Measurements from ENCODE around the gene LEP. TPM values are rescaled to one million over a fixed set of nuclear protein-coding genes. Genes with fewer than 3 reads are reported as not detected.

The LEP gene
- total and polyA plus RNA-seq, 4 donors = 0.02 TPM; not detected in 3

- H3K27ac ChIP-seq (ENCODE audit: low read depth in 1 of 2, low read length in 2 of 2) = no peak overlapping the region
- H3K36me3 ChIP-seq (ENCODE audit: control insufficient read depth in 4 of 4, insufficient read depth in 3 of 4, low read depth in 1 of 4, low read length in 3 of 4) = no peaks in the 10 kb centered on the region
- TF ChIP-seq SP1 (IDR thresholded peaks at IDR 0.05) (no peak), RAD21 (IDR thresholded peaks at IDR 0.05) (peak; percentile 100), CTCF (IDR thresholded peaks at IDR 0.05; ENCODE audit: low read depth, low read length, missing input control) (peak; percentile 99)
- 36% methylated on average over 28 of the region's 28 CpGs for WGBS
- H3K4me1 ChIP-seq (ENCODE audit: control insufficient read depth in 4 of 4, insufficient read depth in 4 of 4, low read length in 3 of 4) = no peaks in the 10 kb centered on the region
- H3K4me3 ChIP-seq (ENCODE audit: low read depth in 1 of 3, low read length in 3 of 3) = no peak overlapping the region
- H3K27me3 ChIP-seq (ENCODE audit: control insufficient read depth in 4 of 4, insufficient read depth in 4 of 4, low read length in 3 of 4) = no peaks in the 10 kb centered on the region
- H3K9ac ChIP-seq (ENCODE audit: low read depth in 1 of 2, low read length in 2 of 2) = no peak overlapping the region
- peak; percentile 64 for DNase-seq (ENCODE audit: low spot score)
- H3K9me3 ChIP-seq (ENCODE audit: control insufficient read depth in 4 of 4, low read length in 3 of 4) = no peaks in the 10 kb centered on the region
Measured at GRCh38 chr7:128209229-128210035, 31.6 kb upstream of the LEP start.

GRCh38 chr7:128210036-128210347 lies 31.1 kb upstream of the LEP start:
- WGBS = 40% methylated on average over 3 of the region's 3 CpGs
- TF ChIP-seq SP1 (IDR thresholded peaks at IDR 0.05) (no peak), FOXA1 (IDR thresholded peaks at IDR 0.05) (no peak), CTCF (IDR thresholded peaks at IDR 0.05; ENCODE audit: low read depth, low read length, missing input control) (no peak), YY1 (IDR thresholded peaks at IDR 0.05) (no peak), TAF1 (conservative IDR thresholded peaks at IDR 0.05) (no peak), RXRA (IDR thresholded peaks at IDR 0.05) (no peak)
- Histone ChIP-seq H3K27ac (ENCODE audit: low read depth in 1 of 2, low read length in 2 of 2) (no peak overlapping the region), H3K4me1 (ENCODE audit: control insufficient read depth in 4 of 4, insufficient read depth in 4 of 4, low read length in 3 of 4) (no peaks in the 10 kb centered on the region), H3K27me3 (ENCODE audit: control insufficient read depth in 4 of 4, insufficient read depth in 4 of 4, low read length in 3 of 4) (no peaks in the 10 kb centered on the region), H3K9me3 (ENCODE audit: control insufficient read depth in 4 of 4, low read length in 3 of 4) (no peaks in the 10 kb centered on the region), H3K36me3 (ENCODE audit: control insufficient read depth in 4 of 4, insufficient read depth in 3 of 4, low read depth in 1 of 4, low read length in 3 of 4) (no peaks in the 10 kb centered on the region), H3K9ac (ENCODE audit: low read depth in 1 of 2, low read length in 2 of 2) (no peak overlapping the region), H3K4me3 (ENCODE audit: low read depth in 1 of 3, low read length in 3 of 3) (no peak overlapping the region)
- DNase-seq (ENCODE audit: low spot score) = no peak

GRCh38 chr7:128210590-128211570 lies 30.2 kb upstream of the LEP start:
- DNase-seq (ENCODE audit: low spot score) = no peak
- 73% methylated on average over 19 of the region's 19 CpGs for WGBS
- Histone ChIP-seq H3K4me3 (ENCODE audit: low read depth in 1 of 3, low read length in 3 of 3) (no peak overlapping the region), H3K36me3 (ENCODE audit: control insufficient read depth in 4 of 4, insufficient read depth in 3 of 4, low read depth in 1 of 4, low read length in 3 of 4) (no peaks in the 10 kb centered on the region), H3K9ac (ENCODE audit: low read depth in 1 of 2, low read length in 2 of 2) (no peak overlapping the region), H3K9me3 (ENCODE audit: control insufficient read depth in 4 of 4, low read length in 3 of 4) (no peaks in the 10 kb centered on the region), H3K27me3 (ENCODE audit: control insufficient read depth in 4 of 4, insufficient read depth in 4 of 4, low read length in 3 of 4) (no peaks in the 10 kb centered on the region), H3K4me1 (ENCODE audit: control insufficient read depth in 4 of 4, insufficient read depth in 4 of 4, low read length in 3 of 4) (no peaks in the 10 kb centered on the region), H3K27ac (ENCODE audit: low read depth in 1 of 2, low read length in 2 of 2) (no peak overlapping the region)
- no peak for TF ChIP-seq FOXA2 (IDR thresholded peaks at IDR 0.05)
- TF ChIP-seq JUND (IDR thresholded peaks at IDR 0.05) = no peak
- no peak for TF ChIP-seq HNF4A (conservative IDR thresholded peaks at IDR 0.05)
- TF ChIP-seq GABPA (IDR thresholded peaks at IDR 0.05 in 1 of 2, conservative IDR thresholded peaks at IDR 0.05 in 1 of 2) = no peak
- TF ChIP-seq ZBTB33 (IDR thresholded peaks at IDR 0.05) = no peak
- no peak for TF ChIP-seq ATF3 (IDR thresholded peaks at IDR 0.05)
- TF ChIP-seq SP1 (IDR thresholded peaks at IDR 0.05) = no peak
- TF ChIP-seq FOXA1 (IDR thresholded peaks at IDR 0.05) = no peak
- TF ChIP-seq RXRA (IDR thresholded peaks at IDR 0.05) = no peak
- no peak for TF ChIP-seq MAX (IDR thresholded peaks at IDR 0.05)
- no peak for TF ChIP-seq TAF1 (conservative IDR thresholded peaks at IDR 0.05)
- no peak for TF ChIP-seq YY1 (IDR thresholded peaks at IDR 0.05)
- TF ChIP-seq CTCF (IDR thresholded peaks at IDR 0.05; ENCODE audit: low read depth, low read length, missing input control) = no peak
- no peak for TF ChIP-seq RAD21 (IDR thresholded peaks at IDR 0.05)

All from liver (tissue), 9 donors.